Astrocyte of the spinal cord (primary cell): ENCODE results near the gene SLC38A8.

Source experiments
- DNase-seq: peaks from one replicate; pipeline ENCODE4 v3.0.0; 2011; ENCODE audit warnings: low read depth, low spot score
- H3K4me3 ChIP-seq: 2 replicates; pipeline ENCODE4 v1.5.1; 2011; ENCODE audit warnings: low read depth, mild to moderate bottlenecking, low read length, moderate library complexity
- CTCF ChIP-seq: IDR thresholded peaks from 2 replicates; pipeline ENCODE4 v1.5.1; 2012; ENCODE audit warnings: low read depth, mild to moderate bottlenecking, low read length, inconsistent platforms
- in situ Hi-C: cut with HindIII; loops from 2 replicates; pipeline ENCODE4 v1.10.0; 2017; ENCODE audit warnings: low sequenced_read_pairs

The SLC38A8 gene

GRCh38 chr16:84027625-84028024 is 15.0 kb downstream of the SLC38A8 start:
- TF ChIP-seq CTCF: no peak
- no peak for DNase-seq
- in situ Hi-C loops: no loop called here
- no peak overlapping the region for H3K4me3 ChIP-seq

- no peak for TF ChIP-seq CTCF
- no peak overlapping the region for H3K4me3 ChIP-seq
- in situ Hi-C loops: no loop called here
- no peak for DNase-seq
Observed at GRCh38 chr16:84026606-84027005, 16.0 kb downstream of the SLC38A8 start.

GRCh38 chr16:84024854-84025253 is 17.7 kb downstream of the SLC38A8 start:
- DNase-seq: peak; percentile 17
- no peak overlapping the region for H3K4me3 ChIP-seq
- no peak for TF ChIP-seq CTCF
- in situ Hi-C loops: no loop called here

GRCh38 chr16:84022644-84023043 is 20.0 kb downstream of the SLC38A8 start:
- no peak overlapping the region for H3K4me3 ChIP-seq
- no peak for TF ChIP-seq CTCF
- DNase-seq: no peak
- in situ Hi-C loops: no loop called here

GRCh38 chr16:84021488-84021887 is 21.1 kb downstream of the SLC38A8 start:
- TF ChIP-seq CTCF: no peak
- DNase-seq: no peak
- in situ Hi-C loops: no loop called here
- H3K4me3 ChIP-seq: no peak overlapping the region

GRCh38 chr16:84020353-84020752 is 22.2 kb downstream of the SLC38A8 start:
- no peak for TF ChIP-seq CTCF
- in situ Hi-C loops: no loop called here
- DNase-seq: no peak
- no peak overlapping the region for H3K4me3 ChIP-seq

- no peak for TF ChIP-seq CTCF
- in situ Hi-C loops: no loop called here
- no peak for DNase-seq
- H3K4me3 ChIP-seq: no peak overlapping the region
Observed at GRCh38 chr16:84018710-84019109, 23.9 kb downstream of the SLC38A8 start.
